ENCODE measurements around the gene RIPOR1.

RIPOR1 gene

DNA sequence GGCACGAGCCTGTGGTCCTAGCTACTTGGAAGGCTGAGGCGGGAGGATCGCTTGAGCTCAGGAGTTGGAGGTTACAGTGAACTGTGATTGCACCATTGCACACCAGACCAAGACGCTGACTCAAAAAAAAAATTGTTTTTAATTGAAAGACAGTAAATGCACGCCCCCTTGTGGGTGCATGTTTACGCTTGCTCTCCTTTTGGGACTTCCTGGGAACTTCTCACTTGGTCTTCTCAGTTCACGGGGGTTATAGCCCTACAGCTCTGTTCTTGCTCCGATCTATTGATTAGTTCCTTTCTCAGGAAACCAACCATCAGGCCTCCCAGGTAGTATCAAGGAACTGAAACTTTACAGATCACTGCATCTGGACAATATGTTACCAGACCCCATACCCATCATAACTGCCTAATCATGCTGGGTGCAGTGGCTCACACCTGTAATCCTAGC lies 14.2 kb upstream of the RIPOR1 start:
- DNase-seq (ENCODE audit: low read depth in 1 of 2, low spot score in 1 of 2), result peak; percentile 83 to 90
- peak overlapping the region; percentile 44 for H3K27ac ChIP-seq (replicated peaks)
- no peaks in the 10 kb centered on the region for H3K27me3 ChIP-seq (ENCODE audit: insufficient read depth, poor library complexity, severe bottlenecking)
- no peak overlapping the region for H3K4me3 ChIP-seq (replicated peaks; ENCODE audit: insufficient read depth, low read length)
- TF ChIP-seq, protein P1, sequence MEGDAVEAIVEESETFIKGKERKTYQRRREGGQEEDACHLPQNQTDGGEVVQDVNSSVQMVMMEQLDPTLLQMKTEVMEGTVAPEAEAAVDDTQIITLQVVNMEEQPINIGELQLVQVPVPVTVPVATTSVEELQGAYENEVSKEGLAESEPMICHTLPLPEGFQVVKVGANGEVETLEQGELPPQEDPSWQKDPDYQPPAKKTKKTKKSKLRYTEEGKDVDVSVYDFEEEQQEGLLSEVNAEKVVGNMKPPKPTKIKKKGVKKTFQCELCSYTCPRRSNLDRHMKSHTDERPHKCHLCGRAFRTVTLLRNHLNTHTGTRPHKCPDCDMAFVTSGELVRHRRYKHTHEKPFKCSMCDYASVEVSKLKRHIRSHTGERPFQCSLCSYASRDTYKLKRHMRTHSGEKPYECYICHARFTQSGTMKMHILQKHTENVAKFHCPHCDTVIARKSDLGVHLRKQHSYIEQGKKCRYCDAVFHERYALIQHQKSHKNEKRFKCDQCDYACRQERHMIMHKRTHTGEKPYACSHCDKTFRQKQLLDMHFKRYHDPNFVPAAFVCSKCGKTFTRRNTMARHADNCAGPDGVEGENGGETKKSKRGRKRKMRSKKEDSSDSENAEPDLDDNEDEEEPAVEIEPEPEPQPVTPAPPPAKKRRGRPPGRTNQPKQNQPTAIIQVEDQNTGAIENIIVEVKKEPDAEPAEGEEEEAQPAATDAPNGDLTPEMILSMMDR (IDR thresholded peaks at IDR 0.05; ENCODE audit: insufficient read depth, low read length), result peak; percentile 72
- no peak for TF ChIP-seq GABPA (IDR thresholded peaks at IDR 0.05; ENCODE audit: low read depth)
- TF ChIP-seq REST (IDR thresholded peaks at IDR 0.05; ENCODE audit: insufficient replicate concordance, low read depth), result no peak
- TF ChIP-seq POLR2AphosphoS5 (IDR thresholded peaks at IDR 0.05; ENCODE audit: low read depth), result no peak
- no peak for TF ChIP-seq SPI1 (IDR thresholded peaks at IDR 0.05; ENCODE audit: borderline replicate concordance, low read depth)

- H3K27me3 ChIP-seq (ENCODE audit: insufficient read depth, poor library complexity, severe bottlenecking), result no peaks in the 10 kb centered on the region
- H3K27ac ChIP-seq (replicated peaks), result no peak overlapping the region
- H3K4me3 ChIP-seq (replicated peaks; ENCODE audit: insufficient read depth, low read length), result no peak overlapping the region
- TF ChIP-seq SPI1 (IDR thresholded peaks at IDR 0.05; ENCODE audit: borderline replicate concordance, low read depth) (no peak), GABPA (IDR thresholded peaks at IDR 0.05; ENCODE audit: low read depth) (no peak), POLR2AphosphoS5 (IDR thresholded peaks at IDR 0.05; ENCODE audit: low read depth) (no peak), REST (IDR thresholded peaks at IDR 0.05; ENCODE audit: insufficient replicate concordance, low read depth) (no peak)
- TF ChIP-seq, protein P1 (IDR thresholded peaks at IDR 0.05; ENCODE audit: insufficient read depth, low read length), result no peak
- DNase-seq (ENCODE audit: low read depth in 1 of 2, low spot score in 1 of 2), result no peak
Measured at GRCh38 chr16:67516296-67517154, 12.1 kb upstream of the RIPOR1 start.

DNA sequence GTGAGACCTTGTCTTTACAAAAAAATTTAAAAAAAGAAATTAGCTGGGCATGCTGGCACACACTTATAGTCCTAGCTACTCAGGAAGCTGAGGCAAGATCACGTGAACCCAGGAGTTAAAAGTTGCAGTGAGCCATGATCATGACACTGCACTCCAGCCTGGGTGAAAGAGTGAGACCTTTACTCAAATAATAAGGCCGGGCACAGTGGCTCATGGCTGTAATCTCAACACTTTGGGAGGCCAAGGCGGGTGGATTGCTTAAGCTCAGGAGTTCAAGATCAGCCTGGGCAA lies 11.5 kb upstream of the RIPOR1 start:
- Histone ChIP-seq H3K4me3 (replicated peaks; ENCODE audit: insufficient read depth, low read length) (no peak overlapping the region), H3K27me3 (ENCODE audit: insufficient read depth, poor library complexity, severe bottlenecking) (no peaks in the 10 kb centered on the region), H3K27ac (replicated peaks) (no peak overlapping the region)
- peak in 1 of 2 experiments; percentile 12 for DNase-seq (ENCODE audit: low read depth in 1 of 2, low spot score in 1 of 2)
- TF ChIP-seq REST (IDR thresholded peaks at IDR 0.05; ENCODE audit: insufficient replicate concordance, low read depth), result no peak
- TF ChIP-seq, protein P1 (IDR thresholded peaks at IDR 0.05; ENCODE audit: insufficient read depth, low read length), result no peak
- no peak for TF ChIP-seq SPI1 (IDR thresholded peaks at IDR 0.05; ENCODE audit: borderline replicate concordance, low read depth)
- no peak for TF ChIP-seq GABPA (IDR thresholded peaks at IDR 0.05; ENCODE audit: low read depth)
- TF ChIP-seq POLR2AphosphoS5 (IDR thresholded peaks at IDR 0.05; ENCODE audit: low read depth), result no peak
